HFF-Myc (cell line): ENCODE measurements around the gene SLC39A3.

Source experiments
- DNase-seq: peaks from one replicate; pipeline ENCODE4 v3.0.0-alpha.2; 2011; ENCODE audit warnings: low read depth; ENCODE audit errors: extremely low read depth
- H3K4me3 ChIP-seq: replicated peaks from 2 replicates; pipeline ENCODE4 v1.5.1; 2011; ENCODE audit warnings: low read depth, mild to moderate bottlenecking, control low read depth, low read length
- TF ChIP-seq, protein P1 (sequence below): IDR thresholded peaks from 2 replicates; pipeline ENCODE4 v1.5.1; 2012; ENCODE audit warnings: mild to moderate bottlenecking, low read depth, low read length, control low read depth; ENCODE audit errors: missing control alignments

SLC39A3 gene, protein sequence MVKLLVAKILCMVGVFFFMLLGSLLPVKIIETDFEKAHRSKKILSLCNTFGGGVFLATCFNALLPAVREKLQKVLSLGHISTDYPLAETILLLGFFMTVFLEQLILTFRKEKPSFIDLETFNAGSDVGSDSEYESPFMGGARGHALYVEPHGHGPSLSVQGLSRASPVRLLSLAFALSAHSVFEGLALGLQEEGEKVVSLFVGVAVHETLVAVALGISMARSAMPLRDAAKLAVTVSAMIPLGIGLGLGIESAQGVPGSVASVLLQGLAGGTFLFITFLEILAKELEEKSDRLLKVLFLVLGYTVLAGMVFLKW

DNA sequence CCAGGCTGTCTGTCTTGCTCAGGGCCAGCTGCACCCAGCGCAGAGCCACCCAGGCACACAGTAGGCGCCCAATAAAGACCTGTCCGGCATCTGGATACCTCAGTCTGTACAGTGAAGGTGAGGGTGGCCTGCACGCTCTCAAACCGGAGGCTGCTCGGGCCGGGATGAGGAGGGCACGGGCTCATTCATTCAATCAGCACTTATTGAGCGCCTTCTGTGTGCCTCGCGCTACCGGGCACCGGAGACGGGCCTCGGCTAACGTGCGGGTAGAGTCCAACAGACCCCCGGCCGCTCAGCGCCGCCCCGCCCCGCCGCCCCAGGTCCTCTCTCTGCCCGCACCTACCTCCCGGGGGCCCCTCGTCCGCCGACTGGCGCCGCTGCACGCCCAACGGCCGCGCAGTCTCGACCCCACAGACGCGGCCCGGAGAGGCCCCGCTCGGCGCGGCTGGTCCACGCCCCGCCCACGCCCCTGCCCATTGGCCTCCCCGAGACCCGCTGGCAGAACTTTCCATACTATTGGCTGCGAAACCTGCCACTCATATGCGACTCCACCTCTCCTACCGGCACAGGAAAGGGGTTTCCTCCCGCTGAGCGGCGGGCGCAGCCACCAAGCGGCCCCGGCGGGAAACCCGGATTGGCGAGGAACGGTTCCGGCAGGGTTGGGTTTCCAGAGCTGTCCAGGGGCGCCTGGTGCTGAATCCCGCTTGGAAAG is at the start of gene SLC39A3:
Gene SLC39A3 (minus strand): TSS at position 416 of the 712 bp plus-strand sequence. CDS start 2,760 bp downstream, outside the sequence.
- DNase-seq: peak; percentile 97
- TF ChIP-seq, protein P1, sequence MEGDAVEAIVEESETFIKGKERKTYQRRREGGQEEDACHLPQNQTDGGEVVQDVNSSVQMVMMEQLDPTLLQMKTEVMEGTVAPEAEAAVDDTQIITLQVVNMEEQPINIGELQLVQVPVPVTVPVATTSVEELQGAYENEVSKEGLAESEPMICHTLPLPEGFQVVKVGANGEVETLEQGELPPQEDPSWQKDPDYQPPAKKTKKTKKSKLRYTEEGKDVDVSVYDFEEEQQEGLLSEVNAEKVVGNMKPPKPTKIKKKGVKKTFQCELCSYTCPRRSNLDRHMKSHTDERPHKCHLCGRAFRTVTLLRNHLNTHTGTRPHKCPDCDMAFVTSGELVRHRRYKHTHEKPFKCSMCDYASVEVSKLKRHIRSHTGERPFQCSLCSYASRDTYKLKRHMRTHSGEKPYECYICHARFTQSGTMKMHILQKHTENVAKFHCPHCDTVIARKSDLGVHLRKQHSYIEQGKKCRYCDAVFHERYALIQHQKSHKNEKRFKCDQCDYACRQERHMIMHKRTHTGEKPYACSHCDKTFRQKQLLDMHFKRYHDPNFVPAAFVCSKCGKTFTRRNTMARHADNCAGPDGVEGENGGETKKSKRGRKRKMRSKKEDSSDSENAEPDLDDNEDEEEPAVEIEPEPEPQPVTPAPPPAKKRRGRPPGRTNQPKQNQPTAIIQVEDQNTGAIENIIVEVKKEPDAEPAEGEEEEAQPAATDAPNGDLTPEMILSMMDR: no peak
- peak within 1 kb of the TSS; percentile 78 for H3K4me3 ChIP-seq

DNA sequence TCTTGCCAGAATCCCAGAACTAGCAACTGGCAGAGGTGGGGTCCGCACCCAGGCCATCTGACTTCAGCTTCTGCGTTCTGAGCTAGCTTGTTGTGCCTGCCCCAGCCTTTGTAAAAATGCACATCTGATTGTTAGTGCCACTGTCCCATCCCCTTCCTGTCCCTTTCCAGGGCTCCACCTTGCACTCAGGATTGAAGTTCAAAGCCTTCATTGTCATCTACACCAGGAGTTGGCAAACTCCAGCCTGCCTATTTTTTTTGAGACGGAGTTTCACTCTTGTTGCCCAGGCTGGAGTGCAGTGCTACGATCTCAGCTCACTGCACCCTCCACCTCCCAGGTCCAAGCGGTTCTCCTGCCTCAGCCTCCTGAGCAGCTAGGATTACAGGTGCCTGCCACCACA is 48.4 kb upstream of the SLC39A3 start:
- TF ChIP-seq, protein P1: no peak

DNA sequence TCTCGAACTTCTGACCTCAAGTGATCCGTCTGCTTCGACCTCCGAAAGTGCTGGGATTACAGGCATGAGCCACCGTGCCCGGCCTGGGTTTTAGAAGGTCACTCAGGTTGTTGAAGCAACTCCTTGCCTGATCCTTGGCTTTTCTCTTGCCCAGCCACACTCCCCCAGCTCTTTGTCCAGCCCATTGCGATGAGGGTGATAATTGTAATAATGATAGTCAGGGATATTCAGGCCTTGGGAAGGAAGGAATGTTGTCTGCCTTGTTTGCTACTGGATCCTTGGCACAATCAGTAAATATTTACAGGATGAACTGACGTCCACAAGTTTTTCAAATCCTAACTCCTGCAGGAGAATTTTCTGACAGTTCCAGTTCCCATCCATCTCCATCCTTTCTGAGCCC is 47.3 kb upstream of the SLC39A3 start:
- peak overlapping the region; percentile 17; the same call in 1 of the 2 replicates for H3K4me3 ChIP-seq
- DNase-seq: no peak
- TF ChIP-seq, protein P1: no peak

More for the DNA sequence above, 48.4 kb upstream of the SLC39A3 start:
- no peak overlapping the region for H3K4me3 ChIP-seq
- DNase-seq: no peak

DNA sequence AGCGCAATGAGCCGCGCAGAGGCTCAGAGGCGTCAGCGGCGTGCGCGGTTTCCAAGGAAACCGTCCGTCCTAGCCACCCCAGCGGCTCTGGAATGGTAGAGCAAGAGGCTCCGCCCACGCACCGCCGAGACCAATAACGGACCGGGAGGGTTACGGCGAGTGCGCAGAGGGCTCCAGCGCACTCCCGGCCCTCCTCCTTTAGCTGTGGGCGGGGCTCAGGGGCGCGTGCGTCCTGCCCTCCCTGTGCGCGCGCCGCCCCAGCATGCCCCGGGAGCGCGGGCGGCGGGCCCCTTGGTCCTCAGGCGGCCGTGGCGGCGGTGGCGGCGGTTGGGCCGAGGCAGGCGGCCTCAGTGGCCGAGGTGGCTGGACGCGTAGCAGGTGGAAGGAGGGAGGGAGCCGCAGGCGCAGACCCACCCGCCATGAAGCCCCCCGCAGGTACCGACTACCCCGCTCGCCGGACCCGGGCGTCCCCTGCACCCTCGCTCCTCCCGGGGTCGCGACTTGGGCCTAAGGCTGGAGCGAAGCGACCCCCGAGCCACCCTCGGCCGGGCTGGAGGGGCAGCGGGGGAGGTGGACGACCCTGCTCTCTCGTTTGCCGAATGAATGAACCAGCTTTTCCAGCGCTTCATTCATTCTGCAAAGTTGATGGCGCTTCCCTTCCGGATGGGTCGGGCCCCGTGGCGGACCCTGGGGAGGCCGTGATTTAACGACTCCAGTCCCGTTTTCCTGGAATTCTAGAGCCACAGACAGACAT is 45.6 kb upstream of the SLC39A3 start, which contains the start of gene THOP1:
Gene THOP1 (plus strand): TSS at position 260 of the 754 bp plus-strand sequence. CDS start 160 bp downstream, at position 420.
- peak; percentile 93 for DNase-seq
- TF ChIP-seq, protein P1: no peak
- peak within 1 kb of the TSS; percentile 98 for H3K4me3 ChIP-seq

DNA sequence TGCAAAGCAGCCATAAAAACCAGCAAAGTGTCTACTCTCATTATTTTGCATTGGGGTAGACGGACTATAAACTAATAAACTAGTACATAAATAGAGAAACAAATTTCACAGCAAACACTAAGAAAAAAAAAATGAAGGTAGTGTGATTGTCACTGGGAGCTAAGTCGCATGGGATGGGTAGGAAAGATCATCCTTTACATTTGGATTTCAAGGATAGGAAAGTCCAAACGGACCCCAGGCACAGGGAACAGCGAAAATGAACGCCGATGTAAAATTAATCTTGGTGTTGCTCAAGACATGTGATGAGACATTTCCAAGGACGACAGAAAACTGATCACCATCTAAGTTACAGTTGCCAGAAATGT is 43.9 kb upstream of the SLC39A3 start:
- no peak for DNase-seq
- TF ChIP-seq, protein P1: no peak
- peak overlapping the region; percentile 92 for H3K4me3 ChIP-seq

DNA sequence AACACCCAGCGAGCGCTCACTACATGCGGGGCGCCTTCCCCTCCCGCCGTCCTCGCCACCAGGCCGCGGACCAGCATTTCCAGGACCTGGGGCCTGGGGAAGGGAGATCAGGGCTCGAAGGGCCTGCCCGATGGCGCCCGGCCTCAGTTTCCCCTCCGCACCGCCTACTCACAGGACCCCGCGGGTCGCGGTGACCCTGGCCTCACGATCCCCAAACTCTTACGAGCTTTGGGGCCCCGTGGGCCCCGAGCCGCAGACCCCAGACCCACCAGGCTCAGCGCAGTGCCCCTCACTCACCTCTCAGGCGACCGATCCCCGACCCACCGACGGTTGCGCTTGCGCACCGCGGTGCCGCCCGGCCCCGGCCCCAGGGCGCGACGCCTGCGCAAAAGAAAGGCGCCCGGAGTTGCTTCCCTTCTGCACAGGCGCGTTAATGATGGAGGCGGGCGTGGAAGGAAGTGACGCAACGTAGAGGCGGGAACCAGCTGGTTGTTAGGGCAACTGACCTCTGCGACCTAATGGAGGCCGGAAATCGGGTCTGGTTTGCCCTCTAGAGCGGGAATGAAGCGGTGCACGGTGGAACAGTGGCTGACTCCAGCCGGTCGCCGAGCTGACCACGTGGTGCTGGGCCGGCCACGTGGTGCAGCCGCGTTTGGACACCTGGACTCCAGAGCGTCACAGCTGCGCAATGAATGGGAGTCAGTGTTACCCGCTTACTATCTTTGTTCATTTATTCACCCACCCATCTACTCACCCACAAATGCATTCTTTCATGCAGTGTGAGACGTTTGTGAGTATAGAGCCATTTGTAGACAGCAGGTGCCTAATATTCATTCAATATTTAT is 43.3 kb upstream of the SLC39A3 start, which contains the start of gene SGTA:
Gene SGTA (minus strand): TSS at position 338 of the 845 bp plus-strand sequence. CDS start 14,205 bp downstream, outside the sequence.
- H3K4me3 ChIP-seq: peak within 1 kb of the TSS; percentile 92
- peak; percentile 97 for DNase-seq
- TF ChIP-seq, protein P1: peak; percentile 18
